Erythroblast (primary cell): ENCODE results near the gene MAP3K20.

ENCODE experiments used
- GATA1 ChIP-seq: IDR thresholded peaks from 2 replicates; pipeline ENCODE4 v1.6.1; 2011; ENCODE audit warnings: low read depth, mild to moderate bottlenecking, control low read depth, low read length, moderate library complexity
- POLR2A ChIP-seq: IDR thresholded peaks from 2 replicates; pipeline ENCODE4 v1.6.1; 2011; ENCODE audit warnings: mild to moderate bottlenecking, low read length

- no peak for TF ChIP-seq POLR2A
- no peak for TF ChIP-seq GATA1
Measured at GRCh38 chr2:173213181-173213580, 137.5 kb downstream of the MAP3K20 start.
